22Rv1 (cell line): ENCODE data around the gene SCAND1.

Experiments used
- H3K27ac ChIP-seq: fragments of 450-650 bp; 2 replicates; pipeline ENCODE4 v1.5.1; 2017
- ZFX ChIP-seq: fragments of 450-650 bp; IDR thresholded peaks from 2 replicates; pipeline ENCODE4 v1.6.1; 2017; ENCODE audit warnings: antibody characterized with exemption, borderline replicate concordance
- TF ChIP-seq, protein P1 (sequence below): fragments of 450-650 bp; IDR thresholded peaks from 2 replicates; pipeline ENCODE4 v1.5.1; 2017; ENCODE audit warnings: mild to moderate bottlenecking

SCAND1 gene

DNA sequence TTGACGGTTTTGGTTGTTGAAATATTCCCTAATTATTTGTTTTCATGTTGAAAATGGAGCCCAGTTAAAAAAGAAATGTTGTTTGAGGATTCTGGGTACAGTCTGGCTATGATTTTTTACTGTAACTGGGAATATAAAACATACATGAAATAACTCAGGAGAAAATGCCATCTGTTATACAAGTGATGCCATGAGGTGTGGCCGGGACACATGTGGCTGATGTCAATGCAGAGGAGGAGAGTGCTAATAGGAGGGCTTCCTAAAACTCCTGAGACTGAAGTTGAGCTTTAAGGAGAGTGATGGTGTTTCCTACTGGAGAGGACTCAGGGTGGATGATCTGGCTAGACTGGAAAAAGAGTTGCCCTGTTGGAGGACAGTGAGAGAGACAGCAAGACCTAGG is 12.7 kb downstream of the SCAND1 start:
- H3K27ac ChIP-seq = no peak overlapping the region
- no peak for TF ChIP-seq ZFX
- TF ChIP-seq, protein P1, sequence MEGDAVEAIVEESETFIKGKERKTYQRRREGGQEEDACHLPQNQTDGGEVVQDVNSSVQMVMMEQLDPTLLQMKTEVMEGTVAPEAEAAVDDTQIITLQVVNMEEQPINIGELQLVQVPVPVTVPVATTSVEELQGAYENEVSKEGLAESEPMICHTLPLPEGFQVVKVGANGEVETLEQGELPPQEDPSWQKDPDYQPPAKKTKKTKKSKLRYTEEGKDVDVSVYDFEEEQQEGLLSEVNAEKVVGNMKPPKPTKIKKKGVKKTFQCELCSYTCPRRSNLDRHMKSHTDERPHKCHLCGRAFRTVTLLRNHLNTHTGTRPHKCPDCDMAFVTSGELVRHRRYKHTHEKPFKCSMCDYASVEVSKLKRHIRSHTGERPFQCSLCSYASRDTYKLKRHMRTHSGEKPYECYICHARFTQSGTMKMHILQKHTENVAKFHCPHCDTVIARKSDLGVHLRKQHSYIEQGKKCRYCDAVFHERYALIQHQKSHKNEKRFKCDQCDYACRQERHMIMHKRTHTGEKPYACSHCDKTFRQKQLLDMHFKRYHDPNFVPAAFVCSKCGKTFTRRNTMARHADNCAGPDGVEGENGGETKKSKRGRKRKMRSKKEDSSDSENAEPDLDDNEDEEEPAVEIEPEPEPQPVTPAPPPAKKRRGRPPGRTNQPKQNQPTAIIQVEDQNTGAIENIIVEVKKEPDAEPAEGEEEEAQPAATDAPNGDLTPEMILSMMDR = no peak

- no peak for TF ChIP-seq ZFX
- TF ChIP-seq, protein P1 = no peak
- no peak overlapping the region for H3K27ac ChIP-seq
These were observed 15.0 kb downstream of the SCAND1 start for GRCh38 chr20:35939264-35939663.

DNA sequence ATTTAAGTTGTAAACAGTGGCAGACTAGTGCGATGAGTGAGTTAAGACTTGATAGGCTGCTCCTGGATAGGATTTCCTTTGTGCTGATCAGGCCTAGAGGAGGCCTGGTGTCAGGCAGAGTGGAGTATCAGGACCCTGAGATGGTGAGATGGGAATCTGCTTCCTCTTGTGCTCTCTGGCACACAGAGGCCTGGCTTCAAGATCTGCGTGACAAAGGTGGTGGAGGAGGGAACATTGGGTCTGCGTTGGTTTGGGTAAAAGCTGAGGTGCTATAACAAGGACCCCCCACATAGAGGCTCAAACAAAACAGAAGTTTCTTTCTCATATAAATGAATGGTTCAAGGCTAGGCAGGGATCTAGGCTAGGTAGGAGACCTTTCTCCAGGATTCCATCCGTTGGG is 20.3 kb downstream of the SCAND1 start:
- H3K27ac ChIP-seq = no peak overlapping the region
- TF ChIP-seq ZFX = no peak
- TF ChIP-seq, protein P1 = no peak

DNA sequence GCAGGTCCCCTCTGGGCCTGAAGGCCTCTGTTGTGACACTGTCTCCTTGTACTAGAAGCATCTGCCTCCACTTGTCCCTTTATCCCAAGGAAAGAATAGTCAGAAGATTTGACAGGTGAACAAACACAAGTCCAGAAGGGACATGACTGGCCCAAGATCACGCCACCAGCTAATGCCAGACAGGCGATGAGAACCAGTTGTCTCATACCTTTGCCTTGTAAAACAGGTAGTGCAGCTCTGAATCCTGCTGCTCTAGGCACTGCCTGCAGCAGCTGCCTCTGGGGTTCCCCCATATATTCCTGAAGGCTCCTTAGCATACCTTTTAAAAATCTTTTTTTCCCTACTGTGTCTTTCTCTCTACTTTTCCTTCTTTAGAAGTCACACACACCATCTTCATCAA is 25.0 kb downstream of the SCAND1 start:
- TF ChIP-seq ZFX = no peak
- TF ChIP-seq, protein P1 = no peak

GRCh38 chr20:35920523-35920922 is 33.8 kb downstream of the SCAND1 start:
- H3K27ac ChIP-seq = no peak overlapping the region
- TF ChIP-seq ZFX = no peak
- TF ChIP-seq, protein P1 = no peak

More for the DNA sequence above, 25.0 kb downstream of the SCAND1 start:
- H3K27ac ChIP-seq = no peak overlapping the region

GRCh38 chr20:35918021-35918420 is 36.3 kb downstream of the SCAND1 start:
- TF ChIP-seq, protein P1 = no peak
- no peak for TF ChIP-seq ZFX
- H3K27ac ChIP-seq = no peak overlapping the region

- no peak overlapping the region for H3K27ac ChIP-seq
- TF ChIP-seq ZFX = no peak
- TF ChIP-seq, protein P1 = no peak
These were observed 37.2 kb downstream of the SCAND1 start for GRCh38 chr20:35917077-35917476.
